Measurements from ENCODE around the gene DHRS4L2.

DHRS4L2 gene

DNA sequence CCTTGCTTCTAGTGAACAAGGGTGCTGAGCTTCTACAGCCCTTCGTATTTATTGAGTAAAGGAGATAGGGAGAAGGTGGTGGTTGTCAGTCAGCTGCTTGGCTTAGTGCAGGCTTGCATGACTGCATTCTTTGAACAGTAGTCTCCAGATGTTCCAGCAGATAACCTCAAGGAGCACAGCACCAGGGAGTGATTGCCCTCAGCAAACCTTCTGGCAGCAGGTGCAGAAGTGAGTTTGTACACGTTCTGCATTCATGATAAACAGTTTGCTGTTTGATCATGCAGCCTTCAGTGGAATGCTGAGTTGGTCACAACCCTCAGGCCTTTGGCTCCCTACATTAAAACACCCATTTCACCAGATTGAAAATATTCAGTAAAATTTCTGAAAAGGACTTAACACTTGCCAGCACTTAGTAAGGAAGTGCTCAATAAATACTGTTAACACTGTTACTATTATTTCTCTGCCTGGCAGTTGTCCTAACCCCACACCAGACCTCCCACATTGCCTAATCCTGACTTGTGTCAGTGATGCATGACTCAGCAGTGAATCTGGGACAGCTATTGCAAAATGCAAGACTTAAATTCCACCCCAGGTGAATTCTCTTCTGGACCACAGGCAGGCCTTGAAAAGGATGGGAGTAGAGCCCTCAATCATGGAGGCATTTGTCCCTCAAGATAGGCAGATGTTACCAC is 44.1 kb downstream of the DHRS4L2 start:
- TF ChIP-seq GATA2 (IDR thresholded peaks at IDR 0.05; ENCODE audit: low read depth, low read length) (no peak), GATA3 (IDR thresholded peaks at IDR 0.05; ENCODE audit: low read depth, low read length) (no peak)

DNA sequence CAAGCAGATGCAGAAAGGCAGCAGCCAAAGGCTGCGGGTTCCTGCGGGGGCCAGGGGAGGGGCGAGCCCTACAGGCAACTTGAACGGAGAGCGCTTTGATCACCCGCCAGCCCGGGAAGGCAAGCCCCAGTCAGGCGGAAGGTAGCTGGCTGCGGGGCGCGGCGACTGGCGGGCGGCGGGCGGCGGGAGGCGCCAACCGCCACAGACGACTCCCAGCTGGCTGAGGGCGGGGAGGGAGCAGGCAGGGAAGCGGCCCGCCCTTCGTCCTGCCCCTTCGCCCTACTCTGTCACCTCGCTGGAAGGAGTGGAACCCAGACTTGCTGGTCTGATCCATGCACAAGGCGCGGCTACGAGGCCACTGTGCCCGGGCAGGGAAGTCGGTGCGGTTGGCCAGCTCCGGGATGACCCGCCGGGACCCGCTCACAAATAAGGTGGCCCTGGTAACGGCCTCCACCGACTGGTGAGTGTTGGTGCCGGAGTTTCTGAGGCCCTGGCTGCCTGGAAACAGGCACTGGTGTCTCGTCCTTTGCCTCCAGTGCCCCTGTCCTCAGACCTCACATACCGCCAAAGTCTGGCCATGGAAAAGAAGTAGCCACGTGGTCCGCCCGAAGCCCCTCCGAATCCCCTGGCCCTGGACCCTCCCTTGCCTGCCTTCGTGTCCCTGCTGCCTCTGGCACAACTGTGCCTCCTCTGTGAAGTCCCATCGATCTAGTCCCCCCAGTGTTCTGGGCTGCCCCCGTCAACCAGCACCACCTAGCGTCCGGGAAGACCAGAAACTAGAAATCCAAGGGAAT is 47.6 kb downstream of the DHRS4L2 start:
- TF ChIP-seq GATA3 (IDR thresholded peaks at IDR 0.05; ENCODE audit: low read depth, low read length) (no peak), GATA2 (IDR thresholded peaks at IDR 0.05; ENCODE audit: low read depth, low read length) (no peak)

DNA sequence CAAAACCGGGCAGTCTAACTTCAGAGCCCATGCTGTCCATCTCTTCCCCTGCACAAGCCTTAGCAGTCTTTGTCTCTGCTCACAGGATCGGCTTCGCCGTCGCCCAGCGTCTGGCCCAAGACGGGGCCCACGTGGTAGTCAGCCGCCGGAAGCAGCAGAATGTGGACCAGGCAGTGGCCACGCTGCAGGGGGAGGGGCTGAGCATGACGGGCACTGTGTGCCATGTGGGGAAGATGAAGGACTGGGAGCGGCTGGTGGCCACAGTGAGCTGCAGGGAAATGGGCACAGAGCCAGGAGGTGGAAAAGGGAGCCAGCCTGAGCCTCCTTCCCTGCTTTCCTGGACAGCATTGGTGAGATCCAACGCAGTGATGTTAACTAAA is 48.9 kb downstream of the DHRS4L2 start:
- no peak for TF ChIP-seq GATA3 (IDR thresholded peaks at IDR 0.05; ENCODE audit: low read depth, low read length)
- no peak for TF ChIP-seq GATA2 (IDR thresholded peaks at IDR 0.05; ENCODE audit: low read depth, low read length)

DNA sequence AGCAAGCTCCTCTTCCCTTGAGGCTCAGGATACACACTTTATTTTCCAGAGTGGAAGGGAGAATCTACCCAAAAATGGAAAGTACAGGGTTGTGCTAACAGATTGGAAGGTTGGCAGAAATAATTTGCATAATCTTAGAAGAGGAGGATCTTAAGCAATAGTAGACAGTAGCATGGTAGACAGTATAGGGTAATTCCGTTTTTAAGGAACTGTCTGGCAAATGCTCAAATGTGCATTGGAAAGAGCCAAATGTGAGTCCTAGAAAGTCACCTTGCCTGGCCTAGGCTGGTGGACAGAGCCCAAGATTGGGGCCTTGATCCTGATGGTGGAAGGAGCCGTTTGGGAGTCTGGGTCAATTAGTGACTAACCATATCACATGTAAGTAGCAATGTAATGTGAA is 50.0 kb downstream of the DHRS4L2 start:
- TF ChIP-seq GATA3 (IDR thresholded peaks at IDR 0.05; ENCODE audit: low read depth, low read length) (no peak), GATA2 (IDR thresholded peaks at IDR 0.05; ENCODE audit: low read depth, low read length) (no peak)

DNA sequence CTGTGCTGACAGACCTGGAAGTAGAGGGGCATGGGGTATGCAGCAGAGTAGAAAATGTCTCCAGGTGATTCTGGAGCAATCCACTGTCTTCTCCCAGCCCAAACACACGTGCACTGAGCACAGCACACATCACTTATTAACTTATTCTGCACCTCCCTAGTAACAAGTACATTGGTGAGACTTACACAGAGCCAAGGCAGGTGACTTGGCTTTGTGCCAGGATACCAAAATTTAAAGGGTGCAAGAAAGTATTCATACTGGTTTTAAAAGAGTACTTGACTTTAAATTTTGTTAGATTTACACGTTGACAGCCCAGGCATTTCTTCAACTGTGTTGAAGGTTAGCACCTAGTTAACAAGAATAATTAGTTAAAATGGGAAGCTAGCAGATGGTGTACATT is 52.0 kb downstream of the DHRS4L2 start:
- no peak for TF ChIP-seq GATA2 (IDR thresholded peaks at IDR 0.05; ENCODE audit: low read depth, low read length)
- TF ChIP-seq GATA3 (IDR thresholded peaks at IDR 0.05; ENCODE audit: low read depth, low read length), result no peak

DNA sequence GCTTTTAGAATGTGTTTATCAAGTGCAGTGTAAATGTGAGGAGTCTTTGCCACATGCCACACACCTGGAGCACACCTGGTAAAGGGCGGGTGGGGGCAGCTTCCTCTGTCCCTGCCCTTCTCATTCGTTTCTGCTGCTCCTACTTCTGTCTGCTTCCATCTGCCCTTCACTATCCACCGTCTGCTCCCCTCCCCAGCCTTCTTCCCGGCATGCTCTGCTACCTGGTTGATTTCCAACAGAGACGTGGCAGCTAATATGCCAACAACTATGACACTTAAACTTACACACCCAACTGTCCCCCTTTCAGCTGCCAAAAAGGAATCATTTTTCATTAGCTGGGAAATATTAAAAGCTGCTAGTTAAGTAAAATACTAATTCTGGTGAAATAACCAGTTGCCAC is 54.0 kb downstream of the DHRS4L2 start:
- TF ChIP-seq GATA2 (IDR thresholded peaks at IDR 0.05; ENCODE audit: low read depth, low read length), result no peak
- no peak for TF ChIP-seq GATA3 (IDR thresholded peaks at IDR 0.05; ENCODE audit: low read depth, low read length)

DNA sequence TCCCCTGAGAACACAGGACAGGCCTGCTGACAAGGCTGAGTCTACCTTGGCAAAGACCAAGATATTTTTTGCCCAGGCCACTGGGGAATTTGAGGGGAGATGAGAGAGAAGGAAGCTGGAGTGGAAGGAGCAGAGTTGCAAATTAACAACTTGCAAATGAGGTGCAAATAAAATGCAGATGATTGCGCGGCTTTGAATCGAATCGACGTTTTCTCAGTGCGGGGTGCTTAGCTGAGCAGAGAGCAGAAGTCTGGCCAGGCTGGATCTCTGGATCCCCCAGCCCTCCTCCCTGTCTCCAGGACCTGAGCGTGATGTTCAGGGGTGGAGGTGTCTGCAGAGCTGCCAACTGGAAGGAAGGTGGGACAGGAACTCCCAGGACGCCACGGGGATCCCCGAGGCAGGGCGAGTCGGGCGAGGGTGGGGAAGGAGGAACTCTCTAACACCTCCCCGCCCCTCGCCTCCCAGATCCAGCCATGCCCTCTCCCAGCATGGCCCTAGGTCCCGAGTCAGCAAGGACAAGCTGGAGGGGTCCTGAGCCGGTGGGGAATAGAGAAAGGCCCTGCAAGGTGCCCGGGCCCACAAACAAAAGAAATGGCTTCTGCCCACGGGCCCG is 62.6 kb downstream of the DHRS4L2 start:
- TF ChIP-seq GATA2 (IDR thresholded peaks at IDR 0.05; ENCODE audit: low read depth, low read length) (no peak), GATA3 (IDR thresholded peaks at IDR 0.05; ENCODE audit: low read depth, low read length) (no peak)

DNA sequence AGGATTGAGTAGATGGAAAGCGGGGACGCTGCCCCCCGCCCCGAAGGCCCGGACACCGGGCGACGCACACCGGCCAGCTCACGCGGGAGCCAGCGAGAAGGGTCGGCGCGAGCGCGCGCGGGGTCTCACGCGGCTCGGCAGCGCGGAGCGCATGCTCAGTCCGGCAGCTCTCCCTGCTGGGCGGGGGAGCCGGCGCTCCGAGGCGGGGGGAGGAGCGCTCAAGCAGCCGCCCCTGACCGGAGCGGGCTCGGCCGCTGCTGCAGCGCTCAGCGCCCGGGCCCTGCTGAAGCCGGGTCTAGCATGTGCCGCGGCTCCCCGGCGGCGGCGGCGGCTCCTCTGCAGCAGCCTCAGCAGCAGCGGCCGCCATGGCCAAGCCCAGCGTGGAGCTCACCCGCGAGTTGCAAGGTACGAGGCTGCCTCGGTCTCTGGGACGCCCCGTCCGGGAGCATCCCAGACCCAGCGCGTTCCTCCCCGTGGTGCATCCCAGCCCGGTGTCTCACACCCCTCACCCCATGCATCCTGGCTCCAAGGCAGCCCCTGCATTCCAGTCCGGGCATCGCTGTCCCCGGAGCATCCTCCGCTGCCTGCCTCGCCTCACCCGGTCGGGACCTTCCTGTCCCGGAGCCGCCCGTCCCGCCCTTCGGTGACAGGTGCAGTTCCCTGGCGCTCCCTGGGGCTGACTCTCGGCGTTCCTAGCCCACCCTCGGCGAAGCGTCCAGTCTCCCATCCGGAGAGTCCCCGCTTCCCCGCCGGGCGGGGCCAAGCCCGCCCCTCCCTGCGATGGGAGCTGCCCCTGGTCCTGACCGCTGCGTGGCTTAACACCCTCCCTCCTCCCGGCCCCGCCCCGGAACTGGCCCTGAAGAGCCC is 63.3 kb downstream of the DHRS4L2 start, which contains the start of gene CARMIL3:
CARMIL3 (plus strand) TSS at position 221 of the 867 bp plus-strand sequence; CDS start at position 366, 145 bp downstream.
- no peak for TF ChIP-seq GATA2 (IDR thresholded peaks at IDR 0.05; ENCODE audit: low read depth, low read length)
- no peak for TF ChIP-seq GATA3 (IDR thresholded peaks at IDR 0.05; ENCODE audit: low read depth, low read length)

DNA sequence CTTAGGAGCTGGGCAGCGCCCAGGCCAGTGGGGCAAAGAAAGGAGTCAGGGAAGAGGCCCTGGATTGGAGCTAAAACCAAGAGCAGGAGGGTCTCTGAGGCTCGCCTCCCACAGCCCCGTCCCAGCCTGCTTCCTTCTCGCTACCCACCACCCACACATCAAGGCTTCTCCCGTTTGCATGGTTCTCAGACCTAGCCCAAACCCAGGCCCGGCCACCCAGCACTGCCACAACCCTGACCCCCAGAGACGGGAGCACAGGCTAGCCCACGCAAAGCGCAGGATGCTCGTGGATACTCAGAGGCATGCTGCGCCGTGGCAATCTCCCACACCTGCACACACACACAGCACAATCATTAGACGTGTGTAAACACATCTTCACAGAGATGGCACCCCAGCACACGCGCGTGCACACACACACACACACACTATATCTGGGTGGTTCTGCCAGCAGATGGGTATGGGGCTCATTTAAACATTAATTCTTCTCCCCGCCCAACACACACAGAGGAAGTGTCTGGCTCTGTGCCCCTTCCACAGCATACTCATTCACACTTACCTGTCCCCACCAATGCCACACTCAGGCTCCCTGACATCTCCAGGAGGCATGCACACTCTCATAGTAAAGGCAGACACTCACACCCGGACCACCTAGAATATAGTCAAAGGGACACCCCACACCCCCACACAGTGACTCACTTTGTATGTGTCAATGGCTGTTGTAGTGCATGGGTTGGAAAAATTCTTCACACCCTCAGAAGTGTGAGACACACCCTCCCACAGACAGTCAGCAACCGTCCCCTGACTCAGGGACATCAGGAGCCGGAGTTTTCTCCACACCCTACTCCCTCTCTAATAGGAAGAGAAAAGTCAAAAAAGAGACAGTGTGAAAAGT is 64.2 kb downstream of the DHRS4L2 start:
- no peak for TF ChIP-seq GATA2 (IDR thresholded peaks at IDR 0.05; ENCODE audit: low read depth, low read length)
- no peak for TF ChIP-seq GATA3 (IDR thresholded peaks at IDR 0.05; ENCODE audit: low read depth, low read length)

DNA sequence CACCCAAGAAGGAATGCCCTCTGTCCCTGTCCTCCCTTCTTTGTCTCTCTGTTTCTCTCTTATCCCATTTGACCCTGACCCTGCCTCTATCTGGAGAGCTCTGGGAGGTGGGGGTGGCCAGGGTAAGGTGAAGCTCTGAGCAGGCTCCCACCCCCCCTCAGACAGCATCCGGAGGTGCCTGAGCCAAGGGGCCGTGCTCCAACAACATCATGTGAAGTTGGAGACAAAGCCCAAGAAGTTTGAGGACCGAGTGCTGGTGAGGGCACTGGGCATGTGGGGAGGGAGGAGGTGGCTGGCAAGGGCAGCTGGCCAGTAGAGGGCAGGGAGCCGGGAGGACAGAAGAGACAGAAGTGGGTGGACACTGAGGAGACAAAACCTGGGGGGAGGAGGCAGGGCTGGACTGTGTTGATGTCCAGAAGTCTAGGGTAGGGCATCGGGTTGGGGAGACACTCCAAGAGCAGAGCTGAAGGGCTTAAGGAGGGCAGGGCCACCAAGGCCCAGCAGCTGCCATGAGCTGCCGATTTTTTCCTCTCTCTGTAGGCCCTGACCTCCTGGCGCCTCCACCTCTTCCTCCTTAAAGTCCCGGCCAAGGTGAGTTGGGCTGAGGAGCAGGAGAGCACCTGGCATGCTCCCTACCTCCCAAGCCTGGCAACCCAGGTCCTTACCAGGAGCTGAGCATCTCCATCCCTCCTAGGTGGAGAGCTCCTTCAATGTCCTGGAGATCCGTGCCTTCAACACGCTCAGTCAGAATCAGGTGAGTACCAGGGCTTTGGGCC is 65.0 kb downstream of the DHRS4L2 start:
- no peak for TF ChIP-seq GATA3 (IDR thresholded peaks at IDR 0.05; ENCODE audit: low read depth, low read length)
- no peak for TF ChIP-seq GATA2 (IDR thresholded peaks at IDR 0.05; ENCODE audit: low read depth, low read length)

DNA sequence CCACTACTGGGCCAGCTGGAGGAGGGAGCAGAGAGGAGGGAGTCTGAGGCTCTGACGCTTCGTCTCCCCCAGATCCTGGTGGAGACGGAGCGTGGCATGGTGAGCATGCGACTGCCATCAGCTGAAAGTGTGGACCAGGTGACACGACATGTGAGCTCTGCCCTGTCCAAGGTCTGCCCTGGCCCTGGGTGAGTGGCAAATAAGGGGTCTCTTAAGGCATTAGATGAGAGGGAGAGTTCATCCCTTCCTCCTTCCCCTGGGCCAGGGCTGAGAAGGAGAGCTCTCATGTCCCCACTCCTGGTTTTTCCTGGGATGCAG is 65.6 kb downstream of the DHRS4L2 start:
- no peak for TF ChIP-seq GATA3 (IDR thresholded peaks at IDR 0.05; ENCODE audit: low read depth, low read length)
- no peak for TF ChIP-seq GATA2 (IDR thresholded peaks at IDR 0.05; ENCODE audit: low read depth, low read length)

DNA sequence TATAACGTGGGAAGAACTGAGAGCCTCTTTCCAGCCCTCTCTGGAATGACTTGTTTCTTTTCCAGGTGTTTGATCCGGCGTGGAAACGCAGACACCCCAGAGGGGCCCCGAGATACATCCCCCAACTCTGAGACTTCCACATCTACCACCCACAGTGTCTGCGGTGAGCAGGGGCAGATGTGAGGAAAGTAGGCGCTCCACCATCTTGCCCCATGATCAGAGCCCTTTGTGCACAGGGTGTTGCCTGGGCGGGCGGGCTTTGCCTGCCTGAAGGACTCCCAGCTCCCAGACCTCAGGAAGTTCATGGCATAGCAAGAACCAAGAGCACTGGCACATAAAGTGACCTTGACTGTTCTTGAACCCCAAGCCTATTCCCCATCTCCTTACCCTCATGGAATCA is 65.9 kb downstream of the DHRS4L2 start:
- TF ChIP-seq GATA3 (IDR thresholded peaks at IDR 0.05; ENCODE audit: low read depth, low read length) (no peak), GATA2 (IDR thresholded peaks at IDR 0.05; ENCODE audit: low read depth, low read length) (no peak)
